Measurements from ENCODE around the gene MARCHF7.
"Not testable (repeated sequence)": the region's sequence is repeated elsewhere in the genome, so short reads cannot be mapped to it uniquely, and the experiment has no call there.

Gene MARCHF7

GRCh38 chr2:159720676-159721075, 8.4 kb downstream of the MARCHF7 start:
- H3K4me3 ChIP-seq (ENCODE audit: low read depth, low read length), result no peak overlapping the region
- TF ChIP-seq CTCF (IDR thresholded peaks at IDR 0.05; ENCODE audit: low read depth, low read length), result no peak

- TF ChIP-seq CTCF (IDR thresholded peaks at IDR 0.05; ENCODE audit: low read depth, low read length), result no peak
- H3K4me3 ChIP-seq (ENCODE audit: low read depth, low read length), result no peak overlapping the region
Observed at GRCh38 chr2:159722580-159722979, 10.3 kb downstream of the MARCHF7 start.

GRCh38 chr2:159724795-159725572, 12.7 kb downstream of the MARCHF7 start:
- not testable (repeated sequence) for H3K4me3 ChIP-seq (ENCODE audit: low read depth, low read length)

- no peak for TF ChIP-seq CTCF (IDR thresholded peaks at IDR 0.05; ENCODE audit: low read depth, low read length)
- no peak overlapping the region for H3K4me3 ChIP-seq (ENCODE audit: low read depth, low read length)
Observed at GRCh38 chr2:159725713-159726112, 13.4 kb downstream of the MARCHF7 start.

GRCh38 chr2:159728629-159729028, 16.3 kb downstream of the MARCHF7 start:
- no peak for TF ChIP-seq CTCF (IDR thresholded peaks at IDR 0.05; ENCODE audit: low read depth, low read length)
- no peak overlapping the region for H3K4me3 ChIP-seq (ENCODE audit: low read depth, low read length)

GRCh38 chr2:159735648-159736047, 23.3 kb downstream of the MARCHF7 start:
- TF ChIP-seq CTCF (IDR thresholded peaks at IDR 0.05; ENCODE audit: low read depth, low read length), result no peak
- H3K4me3 ChIP-seq (ENCODE audit: low read depth, low read length), result no peak overlapping the region

- no peak overlapping the region for H3K4me3 ChIP-seq (ENCODE audit: low read depth, low read length)
- TF ChIP-seq CTCF (IDR thresholded peaks at IDR 0.05; ENCODE audit: low read depth, low read length), result no peak
Observed at GRCh38 chr2:159736048-159736447, 23.7 kb downstream of the MARCHF7 start.
